Cardiac muscle cell (in vitro differentiated cells and primary cell): ENCODE data around the gene TLX3. TPM values are rescaled to one million over a fixed set of nuclear protein-coding genes. Genes with fewer than 3 reads are reported as not detected.

ENCODE experiments used
- DNase-seq, 2 donors: peaks; one replicate each; pipeline versions ENCODE4 v3.0.0 to v3.0.0-alpha.2; 2010 to 2017; ENCODE audit warnings: low read depth in 1 of 2, low spot score in 1 of 2
- H3K27ac ChIP-seq: fragments of 200-600 bp; sonication (generic); 2 replicates; pipeline ENCODE4 v1.5.1; 2016
- H3K27me3 ChIP-seq: fragments of 200-600 bp; sonication (generic); 2 replicates; pipeline ENCODE4 v1.6.0; 2016; ENCODE audit warnings: control low read depth
- H3K36me3 ChIP-seq: fragments of 200-600 bp; sonication (generic); 2 replicates; pipeline ENCODE4 v1.5.1; 2016; ENCODE audit warnings: control low read depth
- H3K4me1 ChIP-seq: fragments of 200-600 bp; sonication (generic); 2 replicates; pipeline ENCODE4 v1.8.1; 2017; ENCODE audit warnings: low read depth, mild to moderate bottlenecking, mixed run types
- H3K4me3 ChIP-seq: fragments of 200-600 bp; sonication (generic); 2 replicates; pipeline ENCODE4 v1.5.1; 2016; ENCODE audit warnings: mild to moderate bottlenecking
- H3K9me3 ChIP-seq: fragments of 200-600 bp; sonication (generic); 2 replicates; pipeline ENCODE4 v1.5.1; 2017; ENCODE audit warnings: low read depth, mild to moderate bottlenecking, control low read depth
- polyA plus RNA-seq: library from polyadenylated mRNA; unstranded; fragments of >200 nt; fragmentation: Nextera tagmentation; extraction: Ambion mirVana; gene quantifications from 2 replicates; pipeline ENCODE4 v1.2.1, GENCODE V29; 2016
- total RNA-seq: library from RNA; depleted of rRNA; stranded (reverse); fragments of >200 nt; gene quantifications from 2 replicates; pipeline ENCODE4 v1.2.3, GENCODE V29; 2016
- TF ChIP-seq, protein P1 (sequence below): IDR thresholded peaks from 2 replicates; pipeline ENCODE4 v1.5.1; 2012; ENCODE audit warnings: low read depth, mild to moderate bottlenecking, low read length

Gene TLX3
- total and polyA plus RNA-seq, 2 experiments from 2014 or later, result not detected

DNA sequence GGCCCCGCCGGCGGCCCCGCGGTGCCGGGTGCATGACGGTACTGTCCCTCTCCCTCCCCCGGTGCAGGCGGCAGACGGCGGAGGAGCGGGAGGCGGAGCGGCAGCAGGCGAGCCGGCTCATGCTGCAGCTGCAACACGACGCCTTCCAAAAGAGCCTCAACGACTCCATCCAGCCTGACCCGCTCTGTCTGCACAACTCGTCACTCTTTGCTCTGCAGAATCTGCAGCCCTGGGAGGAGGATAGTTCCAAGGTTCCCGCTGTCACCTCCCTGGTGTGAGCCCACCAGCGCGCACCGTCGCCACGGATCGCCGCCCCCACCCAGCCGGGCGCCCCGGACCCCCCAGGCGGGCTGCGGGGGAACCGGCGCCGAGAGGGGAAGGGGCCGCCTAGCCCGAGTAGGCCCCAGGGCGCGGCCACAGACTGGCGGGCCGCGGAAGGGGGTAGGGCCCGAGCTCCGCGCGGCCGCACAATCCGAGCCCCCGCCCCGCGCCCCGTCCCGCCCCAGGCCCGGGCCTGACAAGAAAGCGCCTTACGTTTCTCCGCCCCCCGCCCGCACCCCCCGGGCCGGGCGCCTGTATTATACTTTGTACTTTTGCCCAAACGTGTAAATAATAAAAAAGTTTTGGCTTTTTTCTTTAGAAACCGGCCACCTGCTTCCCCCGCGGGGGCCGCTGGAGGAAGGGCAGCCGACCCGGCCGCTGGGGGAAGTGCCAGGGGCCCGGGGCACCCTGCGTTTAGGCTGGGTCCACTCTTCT lies 2.5 kb downstream of the TLX3 start:
- peaks cover 5% of the 10 kb centered on the region for H3K4me1 ChIP-seq
- H3K4me3 ChIP-seq, result peak overlapping the region; percentile 13
- TF ChIP-seq, protein P1, sequence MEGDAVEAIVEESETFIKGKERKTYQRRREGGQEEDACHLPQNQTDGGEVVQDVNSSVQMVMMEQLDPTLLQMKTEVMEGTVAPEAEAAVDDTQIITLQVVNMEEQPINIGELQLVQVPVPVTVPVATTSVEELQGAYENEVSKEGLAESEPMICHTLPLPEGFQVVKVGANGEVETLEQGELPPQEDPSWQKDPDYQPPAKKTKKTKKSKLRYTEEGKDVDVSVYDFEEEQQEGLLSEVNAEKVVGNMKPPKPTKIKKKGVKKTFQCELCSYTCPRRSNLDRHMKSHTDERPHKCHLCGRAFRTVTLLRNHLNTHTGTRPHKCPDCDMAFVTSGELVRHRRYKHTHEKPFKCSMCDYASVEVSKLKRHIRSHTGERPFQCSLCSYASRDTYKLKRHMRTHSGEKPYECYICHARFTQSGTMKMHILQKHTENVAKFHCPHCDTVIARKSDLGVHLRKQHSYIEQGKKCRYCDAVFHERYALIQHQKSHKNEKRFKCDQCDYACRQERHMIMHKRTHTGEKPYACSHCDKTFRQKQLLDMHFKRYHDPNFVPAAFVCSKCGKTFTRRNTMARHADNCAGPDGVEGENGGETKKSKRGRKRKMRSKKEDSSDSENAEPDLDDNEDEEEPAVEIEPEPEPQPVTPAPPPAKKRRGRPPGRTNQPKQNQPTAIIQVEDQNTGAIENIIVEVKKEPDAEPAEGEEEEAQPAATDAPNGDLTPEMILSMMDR, result no peak
- no peaks in the 10 kb centered on the region for H3K36me3 ChIP-seq
- peaks cover 100% of the 10 kb centered on the region for H3K27me3 ChIP-seq
- H3K9me3 ChIP-seq, result no peaks in the 10 kb centered on the region
- DNase-seq, result peak; percentile 40 to 67
- no peak overlapping the region for H3K27ac ChIP-seq

DNA sequence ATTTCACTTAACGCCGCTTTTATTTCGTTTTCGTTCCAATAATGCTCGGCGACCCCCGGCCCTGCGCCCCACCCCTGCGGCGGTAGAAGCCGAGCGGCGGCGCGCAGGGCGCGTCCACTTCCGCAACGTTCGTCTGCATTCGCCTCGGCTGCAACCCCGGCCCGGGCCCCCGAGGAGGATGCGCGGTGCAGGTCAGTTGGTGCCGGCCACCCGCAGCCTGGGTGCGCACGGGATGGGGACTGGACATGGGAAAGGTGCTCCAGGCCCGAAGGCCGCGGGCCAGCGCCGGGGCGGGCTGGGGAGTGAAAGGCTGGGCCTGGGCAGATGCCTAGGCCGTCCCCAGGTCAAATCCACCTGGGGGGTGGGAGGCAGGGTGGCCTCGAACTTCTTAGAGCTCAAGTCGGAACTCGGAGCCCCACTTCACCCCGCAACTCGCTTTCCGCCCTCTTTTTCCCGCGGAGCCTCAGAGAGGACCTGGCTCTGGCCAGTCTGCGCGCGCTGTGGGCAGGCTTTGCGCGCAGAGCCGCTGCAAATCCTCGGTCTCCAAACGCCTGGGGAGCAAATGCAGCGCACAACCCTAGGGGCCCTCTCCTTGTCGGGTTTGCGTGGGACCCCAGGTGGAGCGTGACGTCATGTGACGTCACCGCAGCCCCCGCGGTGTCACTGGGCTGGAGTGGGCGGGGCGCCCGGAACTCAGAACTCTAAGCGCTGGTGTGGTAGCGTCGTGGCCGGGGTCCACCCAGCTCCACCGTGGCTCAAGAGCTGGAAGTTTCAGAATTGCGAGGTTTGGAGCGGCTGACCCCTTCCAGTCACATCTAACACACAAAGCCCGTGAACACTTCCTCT lies 3.3 kb downstream of the TLX3 start:
- Histone ChIP-seq H3K27ac (no peak overlapping the region), H3K36me3 (no peaks in the 10 kb centered on the region), H3K4me1 (peaks cover 5% of the 10 kb centered on the region), H3K4me3 (peak overlapping the region; percentile 13), H3K27me3 (peaks cover 100% of the 10 kb centered on the region), H3K9me3 (no peaks in the 10 kb centered on the region)
- DNase-seq, result no peak
- TF ChIP-seq, protein P1, result no peak

DNA sequence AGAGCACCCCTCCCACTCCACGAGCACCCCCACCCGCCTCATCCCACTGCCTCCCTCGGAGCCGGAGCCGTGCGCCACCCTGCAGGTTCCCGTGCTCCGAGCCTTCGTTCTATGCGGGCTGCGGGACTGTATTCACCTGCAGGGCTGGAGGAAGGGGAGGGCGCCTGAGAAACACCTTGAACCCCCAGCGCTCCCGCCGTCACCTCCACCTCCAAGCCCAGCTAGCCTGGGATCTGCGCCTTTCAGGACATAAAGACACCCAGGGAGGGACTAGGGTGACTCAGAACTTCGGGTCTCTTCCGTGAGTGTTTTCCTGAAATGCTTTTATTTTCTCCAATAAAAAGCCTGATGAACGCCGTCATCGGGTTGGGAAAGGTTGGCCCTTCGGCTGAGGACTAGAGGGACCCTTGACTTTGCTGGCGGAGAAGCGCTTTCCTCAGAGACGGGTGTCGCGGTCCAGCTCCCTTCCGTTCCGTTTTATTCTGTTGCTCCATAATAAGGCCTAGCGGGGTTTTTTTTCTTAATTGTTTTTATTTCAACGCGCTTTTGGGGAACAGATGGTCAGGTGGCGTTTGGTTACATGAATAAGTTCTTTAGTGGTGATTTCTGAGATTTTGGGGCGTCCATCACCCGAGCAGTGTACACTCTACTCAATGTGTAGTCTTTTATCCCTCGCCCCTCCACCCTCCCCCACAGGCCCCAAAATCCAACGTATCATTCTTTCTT lies 4.6 kb downstream of the TLX3 start:
- Histone ChIP-seq H3K4me3 (no peak overlapping the region), H3K27me3 (peaks cover 100% of the 10 kb centered on the region), H3K4me1 (peaks cover 5% of the 10 kb centered on the region), H3K27ac (no peak overlapping the region), H3K36me3 (no peaks in the 10 kb centered on the region), H3K9me3 (no peaks in the 10 kb centered on the region)
- TF ChIP-seq, protein P1, result no peak
- no peak for DNase-seq

DNA sequence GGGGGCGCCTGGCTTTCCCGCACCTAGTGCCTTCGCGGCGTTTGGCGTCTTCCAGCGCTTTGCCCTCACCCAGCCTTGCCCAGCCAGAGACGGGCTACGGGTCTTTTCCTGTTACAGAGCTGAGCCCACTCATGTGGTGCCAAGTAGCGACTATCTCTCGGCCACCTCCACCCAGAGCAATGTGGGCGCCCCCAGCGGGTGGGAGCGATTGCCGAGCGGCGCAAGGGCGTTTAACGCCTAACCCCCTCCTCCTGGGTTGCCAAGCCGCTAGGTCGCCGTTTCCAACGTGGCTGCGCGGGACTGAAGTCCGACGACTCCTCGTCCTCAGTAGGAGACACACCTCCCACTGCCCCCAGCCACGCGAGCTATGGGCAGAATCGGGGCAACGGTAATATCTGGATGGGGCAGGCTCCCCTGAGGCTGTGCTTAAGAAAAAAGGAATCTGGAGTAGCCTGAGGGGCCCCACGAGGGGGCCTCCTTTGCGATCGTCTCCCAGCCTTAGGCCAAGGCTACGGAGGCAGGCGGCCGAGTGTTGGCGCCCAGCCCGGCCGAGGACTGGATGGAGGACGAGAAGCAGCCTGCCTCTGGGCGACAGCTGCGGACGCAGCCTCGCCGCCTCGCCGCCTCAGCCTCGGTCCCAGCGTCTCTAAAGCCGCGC lies 5.8 kb downstream of the TLX3 start:
- TF ChIP-seq, protein P1, result no peak
- Histone ChIP-seq H3K9me3 (no peaks in the 10 kb centered on the region), H3K27ac (no peak overlapping the region), H3K4me3 (no peak overlapping the region), H3K27me3 (peaks cover 100% of the 10 kb centered on the region), H3K36me3 (no peaks in the 10 kb centered on the region), H3K4me1 (peaks cover 5% of the 10 kb centered on the region)
- DNase-seq, result peak in 1 of 2 donors; percentile 47

DNA sequence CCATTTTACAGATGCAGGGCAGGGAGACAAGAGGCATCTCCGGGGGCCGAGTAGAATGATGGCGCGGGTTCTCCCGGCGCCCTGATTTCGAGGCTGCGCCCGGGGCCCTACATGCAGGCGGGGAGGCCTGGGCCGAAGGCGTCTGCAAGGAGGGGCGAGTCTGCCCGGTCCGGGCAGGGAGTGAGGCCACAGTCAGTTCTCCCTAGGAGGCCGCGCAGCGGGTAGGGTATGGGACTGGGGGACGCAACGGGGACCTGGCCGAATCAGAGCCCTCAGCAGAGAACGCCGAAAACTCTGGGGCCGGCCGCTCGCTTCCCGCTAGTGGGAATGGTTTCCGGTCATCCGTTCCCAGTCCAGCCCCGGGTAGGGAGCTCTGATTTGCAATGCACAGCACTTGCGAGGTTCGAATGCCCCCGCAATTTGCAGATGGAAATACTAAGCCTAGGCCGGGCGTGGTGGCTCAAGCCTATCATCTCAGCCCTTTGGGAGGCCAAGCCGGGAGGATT lies 6.4 kb downstream of the TLX3 start:
- no peak overlapping the region for H3K27ac ChIP-seq
- no peaks in the 10 kb centered on the region for H3K36me3 ChIP-seq
- no peak for DNase-seq
- no peak overlapping the region for H3K4me3 ChIP-seq
- H3K27me3 ChIP-seq, result peaks cover 100% of the 10 kb centered on the region
- peaks cover 5% of the 10 kb centered on the region for H3K4me1 ChIP-seq
- TF ChIP-seq, protein P1, result no peak
- H3K9me3 ChIP-seq, result no peaks in the 10 kb centered on the region
